SK-N-SH (cell line): ENCODE results near the gene TBL2. TPM values are rescaled to one million over a fixed set of nuclear protein-coding genes. Genes with fewer than 3 reads are reported as not detected.

Experiments used
- CTCF ChIA-PET: fragments of 300-600, 350-600 bp; formaldehyde crosslinking; extraction: SDS; loops from one replicate; lab custom pipeline; 2021; lab: Yijun Ruan, JAX
- POLR2A ChIA-PET: fragments of 350-600 bp; sonication (Branson Sonifier 250); formaldehyde crosslinking; extraction: SDS; loops from one replicate; lab custom pipeline; 2020; ENCODE audit warnings: antibody characterized with exemption, inconsistent platforms; lab: Yijun Ruan, JAX
- DNase-seq: peaks from one replicate; pipeline ENCODE4 v3.0.0; 2012
- H2AFZ ChIP-seq: fragments of 200-600 bp; sonication (generic); 2 replicates; pipeline ENCODE4 v1.8.1; 2016; ENCODE audit warnings: antibody characterized with exemption, mild to moderate bottlenecking, low read depth
- H3F3A ChIP-seq: fragments of 200-600 bp; sonication (generic); replicated peaks from 2 replicates; pipeline ENCODE3; 2016; ENCODE audit warnings: antibody characterized with exemption, mild to moderate bottlenecking; ENCODE audit not compliant: insufficient read depth
- H3K27ac ChIP-seq, 2 experiments: fragments of 200-500 bp in 1 of 2; fragments of 200-600 bp in 1 of 2; sonication (Bioruptor generic) in 1 of 2; sonication (generic), shearing (Covaris generic) in 1 of 2; 2 replicates each; pipeline versions ENCODE4 v1.5.1 to v1.6.1; 2014 to 2016; ENCODE audit warnings: low read depth in 2 of 2, inconsistent platforms in 1 of 2, low read length in 1 of 2, mild to moderate bottlenecking in 1 of 2, mixed read lengths in 1 of 2
- H3K27me3 ChIP-seq: fragments of 200-600 bp; sonication (generic), shearing (Covaris generic); 2 replicates; pipeline ENCODE4 v1.6.1; 2016; ENCODE audit warnings: mixed run types; ENCODE audit not compliant: insufficient read depth
- H3K36me3 ChIP-seq, 2 experiments: fragments of 200-500 bp in 1 of 2; fragments of 200-600 bp in 1 of 2; sonication (Bioruptor generic) in 1 of 2; sonication (generic) in 1 of 2; replicated peaks in 1 of 2; 2 replicates each; pipeline versions ENCODE3 to v1.5.1; 2014 to 2016; ENCODE audit warnings: low read length in 1 of 2, mild to moderate bottlenecking in 1 of 2; ENCODE audit not compliant: insufficient read depth in 2 of 2, control insufficient read depth in 1 of 2
- H3K4me1 ChIP-seq, 2 experiments: fragments of 200-500 bp in 1 of 2; fragments of 200-600 bp in 1 of 2; sonication (Bioruptor generic) in 1 of 2; sonication (generic), shearing (Covaris generic) in 1 of 2; 2 replicates each; pipeline versions ENCODE4 v1.5.1 to v1.6.1; 2014 to 2016; ENCODE audit warnings: low read depth in 1 of 2, low read length in 1 of 2, mixed run types in 1 of 2; ENCODE audit not compliant: insufficient read depth in 2 of 2, control insufficient read depth in 1 of 2
- H3K4me2 ChIP-seq: fragments of 200-600 bp; sonication (generic), shearing (Covaris generic); 2 replicates; pipeline ENCODE4 v1.6.1; 2017; ENCODE audit warnings: mixed run types
- H3K4me3 ChIP-seq, 2 experiments: fragments of 200-500 bp in 1 of 2; fragments of 200-600 bp in 1 of 2; sonication (Bioruptor generic) in 1 of 2; sonication (generic), shearing (Covaris generic) in 1 of 2; 2 replicates each; pipeline versions ENCODE4 v1.5.1 to v1.8.1; 2014 to 2016; ENCODE audit warnings: low read depth in 2 of 2, inconsistent platforms in 1 of 2, low read length in 1 of 2, mild to moderate bottlenecking in 1 of 2, mixed read lengths in 1 of 2, moderate library complexity in 1 of 2
- H3K79me2 ChIP-seq: fragments of 200-600 bp; sonication (generic); 2 replicates; pipeline ENCODE4 v1.8.1; 2017; ENCODE audit warnings: mild to moderate bottlenecking; ENCODE audit not compliant: insufficient read depth
- H3K9ac ChIP-seq: fragments of 200-600 bp; sonication (generic); 2 replicates; pipeline ENCODE4 v1.6.1; 2017; ENCODE audit warnings: mixed run types
- H3K9me2 ChIP-seq: fragments of 200-600 bp; sonication (generic); 2 replicates; pipeline ENCODE4 v1.6.1; 2017; ENCODE audit warnings: mixed run types
- H3K9me3 ChIP-seq: fragments of 200-600 bp; sonication (generic); 2 replicates; pipeline ENCODE4 v1.6.1; 2017; ENCODE audit warnings: mixed run types, mild to moderate bottlenecking, moderate library complexity
- H4K20me1 ChIP-seq: fragments of 200-600 bp; sonication (generic); 2 replicates; pipeline ENCODE4 v1.6.1; 2017; ENCODE audit warnings: mild to moderate bottlenecking, mixed run types; ENCODE audit not compliant: insufficient read depth
- CHD2 ChIP-seq: fragments of 150-350 bp; IDR thresholded peaks from 2 replicates; pipeline ENCODE4 v1.6.1; 2018; ENCODE audit warnings: low read length; ENCODE audit not compliant: partially characterized antibody
- ELF1 ChIP-seq: IDR thresholded peaks from 2 replicates; pipeline ENCODE4 v1.4.0; 2012
- EP300 ChIP-seq, 2 experiments: IDR thresholded peaks; 2 replicates each; pipeline versions ENCODE4 v1.4.0 to v1.6.1; 2012; ENCODE audit warnings: borderline replicate concordance in 1 of 2, low read depth in 1 of 2, low read length in 1 of 2
- EZH2phosphoT487 ChIP-seq: fragments of 200-600 bp; sonication (generic); IDR thresholded peaks from 2 replicates; pipeline ENCODE4 v1.6.1; 2017; ENCODE audit warnings: low read depth, mixed run types, mild to moderate bottlenecking, antibody characterized with exemption, moderate library complexity, borderline replicate concordance
- FOXJ3 ChIP-seq: sonication (generic); formaldehyde crosslinking; IDR thresholded peaks from 2 replicates; pipeline ENCODE4 v1.5.1; 2020; ENCODE audit warnings: mild to moderate bottlenecking, missing genetic modification reagents
- GATA2 ChIP-seq: sonication (generic); formaldehyde crosslinking; IDR thresholded peaks from 2 replicates; pipeline ENCODE4 v1.5.0; 2020; ENCODE audit warnings: mild to moderate bottlenecking, missing genetic modification reagents
- IRF3 ChIP-seq: fragments of 150-350 bp; IDR thresholded peaks from 2 replicates; pipeline ENCODE4 v1.6.1; 2016; ENCODE audit warnings: mild to moderate bottlenecking, low read depth, low read length
- JUND ChIP-seq: IDR thresholded peaks from 2 replicates; pipeline ENCODE4 v1.4.0; 2012
- MAX ChIP-seq: IDR thresholded peaks from 2 replicates; pipeline ENCODE4 v1.4.0; 2012; ENCODE audit warnings: low read depth
- POLR2AphosphoS5 ChIP-seq: IDR thresholded peaks from 2 replicates; pipeline ENCODE4 v1.6.1; 2012; ENCODE audit warnings: low read depth, low read length
- RCOR1 ChIP-seq: fragments of 150-350 bp; IDR thresholded peaks from 2 replicates; pipeline ENCODE4 v1.6.1; 2017; ENCODE audit warnings: antibody characterized with exemption, low read length
- REST ChIP-seq: IDR thresholded peaks from 2 replicates; pipeline ENCODE4 v1.6.1; 2012; ENCODE audit warnings: mild to moderate bottlenecking, low read depth, low read length, moderate library complexity
- RXRA ChIP-seq: IDR thresholded peaks from 2 replicates; pipeline ENCODE4 v1.4.0; 2012; ENCODE audit warnings: low read depth, mild to moderate bottlenecking, borderline replicate concordance
- TAF1 ChIP-seq: IDR thresholded peaks from 2 replicates; pipeline ENCODE4 v1.6.1; 2012; ENCODE audit warnings: low read depth, mild to moderate bottlenecking, low read length, moderate library complexity, borderline replicate concordance
- TCF12 ChIP-seq: IDR thresholded peaks from 2 replicates; pipeline ENCODE4 v1.4.0; 2012
- USF1 ChIP-seq: IDR thresholded peaks from 2 replicates; pipeline ENCODE4 v1.4.0; 2012; ENCODE audit warnings: low read depth, borderline replicate concordance
- USF2 ChIP-seq: fragments of 150-350 bp; IDR thresholded peaks from 2 replicates; pipeline ENCODE4 v1.6.1; 2017; ENCODE audit warnings: antibody characterized with exemption, low read length, low read depth, borderline replicate concordance
- YY1 ChIP-seq: IDR thresholded peaks from 2 replicates; pipeline ENCODE4 v1.4.0; 2012; ENCODE audit warnings: low read depth, mild to moderate bottlenecking
- ZBTB33 ChIP-seq: IDR thresholded peaks from 2 replicates; pipeline ENCODE4 v1.4.0; 2012; ENCODE audit warnings: low read depth, borderline replicate concordance
- WGBS: methylation state at CpG from one replicate; pipeline ENCODE4 v1.1.6; 2017; ENCODE audit warnings: low lambda C conversion rate; 5-methylcytosine and 5-hydroxymethylcytosine counted together
- polyA plus RNA-seq, 3 experiments: library from polyadenylated mRNA; depleted of rRNA; stranded (reverse); fragments of >200 nt; gene quantifications; 2 replicates each; pipeline ENCODE4 v1.2.3, GENCODE V29; 2012

The TBL2 gene
- polyA plus RNA-seq, 1 of the 3 experiments (the other 2 are of a cell fraction) = 63.6 TPM

GRCh38 chr7:73625276-73625675, 46.9 kb upstream of the TBL2 start:
- Histone ChIP-seq H3K4me3 (no peak overlapping the region), H4K20me1 (no peaks in the 10 kb centered on the region), H3K27ac (no peak overlapping the region), H3F3A (no peaks in the 10 kb centered on the region), H3K9ac (no peak overlapping the region), H3K27me3 (peaks cover 52% of the 10 kb centered on the region), H3K79me2 (no peaks in the 10 kb centered on the region), H3K4me2 (no peak overlapping the region), H3K36me3 (no peaks in the 10 kb centered on the region), H3K4me1 (no peaks in the 10 kb centered on the region; a peak in 1 of 4 replicates), H3K9me2 (no peaks in the 10 kb centered on the region), H2AFZ (no peak overlapping the region), H3K9me3 (no peaks in the 10 kb centered on the region)
- DNase-seq = no peak
- WGBS = 91% methylated on average over 11 of the region's 11 CpGs
- no peak for TF ChIP-seq POLR2AphosphoS5
- TF ChIP-seq RCOR1 = no peak
- no peak for TF ChIP-seq MAX
- no peak for TF ChIP-seq REST
- TF ChIP-seq EP300 (IDR thresholded peaks at IDR 0.05; ENCODE audit: borderline replicate concordance in 1 of 2, low read depth in 1 of 2, low read length in 1 of 2) = no peak
- no peak for TF ChIP-seq USF2
- TF ChIP-seq JUND = no peak
- no peak for TF ChIP-seq TAF1
- no peak for TF ChIP-seq IRF3
- no peak for TF ChIP-seq GATA2
- no peak for TF ChIP-seq ELF1
- no peak for TF ChIP-seq CHD2
- no peak for TF ChIP-seq USF1
- no peak for TF ChIP-seq EZH2phosphoT487
- TF ChIP-seq RXRA = no peak
- TF ChIP-seq FOXJ3 (CRISPR knock-in tag) = no peak
- no peak for TF ChIP-seq ZBTB33
- TF ChIP-seq YY1 = no peak
- TF ChIP-seq TCF12 = no peak
- ChIA-PET POLR2A (no interaction called here), CTCF (interaction anchor here (0.9 to 19.5 kb wide), 6 partner anchors 19 to 109 kb away, joined by 3 to 235 read pairs (median 3); no protein-coding TSS in a partner anchor)
